Sigmoid colon (tissue), 7 donors: ENCODE measurements around the gene TSHZ1. TPM values are rescaled to one million over a fixed set of nuclear protein-coding genes. Genes with fewer than 3 reads are reported as not detected.

Source experiments
- DNase-seq: peaks from one replicate; pipeline ENCODE4 v3.0.0-alpha.2; 2019
- H3K27ac ChIP-seq, 4 donors: fragments of 200-600 bp; sonication (generic); one replicate each; pipeline ENCODE4 v1.5.1; 2016 to 2019; ENCODE audit warnings: mild to moderate bottlenecking in 1 of 4
- H3K27me3 ChIP-seq, 3 donors: fragments of 200-600 bp; sonication (generic); one replicate each; pipeline ENCODE4 v1.5.1; 2019; ENCODE audit warnings: mild to moderate bottlenecking in 1 of 3
- H3K36me3 ChIP-seq, 4 donors: fragments of 200-600 bp; sonication (generic); one replicate each; pipeline ENCODE4 v1.5.1; 2016 to 2019
- H3K4me1 ChIP-seq, 4 donors: fragments of 200-600 bp; sonication (generic); one replicate each; pipeline ENCODE4 v1.5.1; 2017 to 2019
- H3K4me3 ChIP-seq, 4 donors: fragments of 200-600 bp; sonication (generic); one replicate each; pipeline ENCODE4 v1.5.1; 2017 to 2019; ENCODE audit warnings: mild to moderate bottlenecking in 2 of 4, moderate library complexity in 1 of 4
- H3K9me3 ChIP-seq, 4 donors: fragments of 200-600 bp in 3 of 4; sonication (generic) in 3 of 4; one replicate each; pipeline versions ENCODE4 v1.5.1 to v1.6.1; 2013 to 2019
- EP300 ChIP-seq, 4 donors: sonication (generic); formaldehyde crosslinking; IDR thresholded peaks; one replicate each; pipeline ENCODE4 v1.6.1; 2017; ENCODE audit warnings: antibody characterized with exemption in 4 of 4
- POLR2A ChIP-seq, 2 donors: fragments of 450-650 bp; IDR thresholded peaks; one replicate each; pipeline ENCODE4 v1.6.1; 2016; ENCODE audit warnings: antibody characterized with exemption in 2 of 2, mild to moderate bottlenecking in 2 of 2, moderate library complexity in 2 of 2
- POLR2AphosphoS5 ChIP-seq, 4 donors: sonication (generic); formaldehyde crosslinking; IDR thresholded peaks; one replicate each; pipeline ENCODE4 v1.6.1; 2017; ENCODE audit warnings: antibody characterized with exemption in 4 of 4
- WGBS, 2 donors: extraction: QIAGEN DNeasy Blood & Tissue Kit; methylation state at CpG; one replicate each; pipeline ENCODE4 v1.1.7; 2013; 5-methylcytosine and 5-hydroxymethylcytosine counted together
- intact Hi-C: fragments of 100-400 bp; cut with DNase I; formaldehyde crosslinking; loops from one replicate; pipeline ENCODE4 v1.15.1; 2023
- polyA plus RNA-seq, 3 donors: library from polyadenylated mRNA; stranded (reverse); fragments of 200-250 nt; gene quantifications; one replicate each; pipeline ENCODE4 v1.2.3, GENCODE V29; 2013
- total RNA-seq, 4 donors: library from RNA; depleted of rRNA; stranded (reverse); fragments of >200 nt; gene quantifications; one replicate each; pipeline ENCODE4 v1.1.0, GENCODE V29; 2016
- TF ChIP-seq, protein P1 (sequence below), 4 experiments: fragments of 450-650 bp in 3 of 4; fragments of 200-600 bp in 1 of 4; IDR thresholded peaks; one replicate each; pipeline ENCODE4 v1.5.1; 2016 to 2019; ENCODE audit warnings: antibody characterized with exemption in 4 of 4, mild to moderate bottlenecking in 3 of 4, moderate library complexity in 2 of 4
- donor health status: healthy with polysubstance abuse.
- donor health status: Bipolar disorder and iron deficiency.
- donor health status: healthy.

The TSHZ1 gene
- total and polyA plus RNA-seq, 7 donors: 7.8 to 29.4 (median 23.0) TPM

- no peak for DNase-seq
- TF ChIP-seq POLR2AphosphoS5 (IDR thresholded peaks at IDR 0.05): no peak
- TF ChIP-seq, protein P1, sequence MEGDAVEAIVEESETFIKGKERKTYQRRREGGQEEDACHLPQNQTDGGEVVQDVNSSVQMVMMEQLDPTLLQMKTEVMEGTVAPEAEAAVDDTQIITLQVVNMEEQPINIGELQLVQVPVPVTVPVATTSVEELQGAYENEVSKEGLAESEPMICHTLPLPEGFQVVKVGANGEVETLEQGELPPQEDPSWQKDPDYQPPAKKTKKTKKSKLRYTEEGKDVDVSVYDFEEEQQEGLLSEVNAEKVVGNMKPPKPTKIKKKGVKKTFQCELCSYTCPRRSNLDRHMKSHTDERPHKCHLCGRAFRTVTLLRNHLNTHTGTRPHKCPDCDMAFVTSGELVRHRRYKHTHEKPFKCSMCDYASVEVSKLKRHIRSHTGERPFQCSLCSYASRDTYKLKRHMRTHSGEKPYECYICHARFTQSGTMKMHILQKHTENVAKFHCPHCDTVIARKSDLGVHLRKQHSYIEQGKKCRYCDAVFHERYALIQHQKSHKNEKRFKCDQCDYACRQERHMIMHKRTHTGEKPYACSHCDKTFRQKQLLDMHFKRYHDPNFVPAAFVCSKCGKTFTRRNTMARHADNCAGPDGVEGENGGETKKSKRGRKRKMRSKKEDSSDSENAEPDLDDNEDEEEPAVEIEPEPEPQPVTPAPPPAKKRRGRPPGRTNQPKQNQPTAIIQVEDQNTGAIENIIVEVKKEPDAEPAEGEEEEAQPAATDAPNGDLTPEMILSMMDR (IDR thresholded peaks at IDR 0.05): no peak
- TF ChIP-seq POLR2A (IDR thresholded peaks at IDR 0.05): no peak
- TF ChIP-seq EP300 (IDR thresholded peaks at IDR 0.05): no peak
- H3K27ac ChIP-seq: no peak overlapping the region
- peaks cover 0 to 3% (median 2%) of the 10 kb centered on the region in 4 donors for H3K9me3 ChIP-seq
- H3K36me3 ChIP-seq: no peaks in the 10 kb centered on the region
- no peaks in the 10 kb centered on the region for H3K4me1 ChIP-seq
- intact Hi-C loops: no loop called here
- no peak overlapping the region for H3K4me3 ChIP-seq
- WGBS, 2 donors: 83 to 92% methylated on average over 8 of the region's 8 CpGs
- no peaks in the 10 kb centered on the region for H3K27me3 ChIP-seq
Observed at GRCh38 chr18:75309564-75309963, 99.0 kb downstream of the TSHZ1 start.

DNA sequence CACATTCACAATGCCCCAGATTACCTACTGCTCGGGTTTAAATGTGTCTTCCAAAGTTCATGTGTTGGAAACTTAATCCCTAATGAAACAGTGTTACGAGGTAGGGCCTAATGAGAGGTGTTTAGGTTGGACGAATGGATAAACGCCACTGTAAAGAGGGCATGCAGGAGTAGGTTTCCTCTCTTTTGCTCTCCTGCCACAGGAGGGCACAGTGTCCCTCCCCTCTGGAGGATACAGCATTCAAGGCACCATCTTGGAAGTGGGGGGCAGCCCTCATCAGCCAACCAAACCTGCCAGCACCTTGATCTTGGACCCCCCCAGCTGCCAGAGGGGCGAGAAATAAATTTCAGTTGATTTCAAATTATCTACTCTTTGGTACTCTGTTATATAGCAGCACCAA, 103.5 kb downstream of the TSHZ1 start:
- H3K36me3 ChIP-seq: no peaks in the 10 kb centered on the region
- H3K4me1 ChIP-seq: no peaks in the 10 kb centered on the region
- DNase-seq: no peak
- peaks cover 0 to 2% (median 0%) of the 10 kb centered on the region in 4 donors for H3K9me3 ChIP-seq
- no peak for TF ChIP-seq POLR2AphosphoS5 (IDR thresholded peaks at IDR 0.05)
- TF ChIP-seq EP300 (IDR thresholded peaks at IDR 0.05): no peak
- TF ChIP-seq POLR2A (IDR thresholded peaks at IDR 0.05): no peak
- TF ChIP-seq, protein P1 (IDR thresholded peaks at IDR 0.05): no peak
- H3K27ac ChIP-seq: no peak overlapping the region
- no peaks in the 10 kb centered on the region for H3K27me3 ChIP-seq
- WGBS, 2 donors: 82 to 87% methylated on average over 5 of the region's 5 CpGs
- intact Hi-C loops: no loop called here
- no peak overlapping the region for H3K4me3 ChIP-seq

DNA sequence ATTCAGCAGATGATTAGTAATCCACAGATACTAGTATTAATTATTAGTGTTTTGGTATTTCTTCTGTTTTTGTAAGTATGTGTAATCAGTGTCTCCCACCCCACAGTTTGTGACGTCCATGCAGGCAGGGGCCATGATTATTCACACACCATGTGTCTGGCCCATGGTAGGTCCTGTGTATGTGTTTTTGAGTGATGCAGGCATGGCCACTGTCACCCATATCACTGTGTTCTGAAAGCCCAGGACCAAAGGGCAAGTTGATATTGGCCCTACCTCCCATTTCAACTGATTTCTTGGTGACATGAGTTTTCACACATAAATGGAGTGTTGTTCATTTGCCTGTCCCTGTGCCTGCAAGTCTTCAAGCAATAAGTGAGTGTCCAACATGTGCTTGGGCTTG, 104.0 kb downstream of the TSHZ1 start:
- Histone ChIP-seq H3K9me3 (no peaks in the 10 kb centered on the region), H3K4me3 (no peak overlapping the region), H3K4me1 (no peaks in the 10 kb centered on the region), H3K27me3 (no peaks in the 10 kb centered on the region), H3K36me3 (no peaks in the 10 kb centered on the region), H3K27ac (no peak overlapping the region)
- 83 to 90% methylated on average over 1 of the region's 1 CpG for WGBS, 2 donors
- no peak for DNase-seq
- intact Hi-C loops: no loop called here
- no peak for TF ChIP-seq POLR2AphosphoS5 (IDR thresholded peaks at IDR 0.05)
- no peak for TF ChIP-seq EP300 (IDR thresholded peaks at IDR 0.05)
- TF ChIP-seq, protein P1 (IDR thresholded peaks at IDR 0.05): no peak
- no peak for TF ChIP-seq POLR2A (IDR thresholded peaks at IDR 0.05)

- 93 to 96% methylated on average over 10 of the region's 10 CpGs for WGBS, 2 donors
- no peaks in the 10 kb centered on the region for H3K9me3 ChIP-seq
- DNase-seq: no peak
- H3K36me3 ChIP-seq: no peaks in the 10 kb centered on the region
- no peak overlapping the region for H3K27ac ChIP-seq
- H3K27me3 ChIP-seq: no peaks in the 10 kb centered on the region
- H3K4me3 ChIP-seq: no peak overlapping the region
- TF ChIP-seq POLR2AphosphoS5 (IDR thresholded peaks at IDR 0.05) (no peak), EP300 (IDR thresholded peaks at IDR 0.05) (no peak), POLR2A (IDR thresholded peaks at IDR 0.05) (no peak)
- TF ChIP-seq, protein P1 (IDR thresholded peaks at IDR 0.05): no peak
- H3K4me1 ChIP-seq: no peaks in the 10 kb centered on the region
- intact Hi-C loops: no loop called here
Observed at GRCh38 chr18:75316223-75316622, 105.6 kb downstream of the TSHZ1 start.

DNA sequence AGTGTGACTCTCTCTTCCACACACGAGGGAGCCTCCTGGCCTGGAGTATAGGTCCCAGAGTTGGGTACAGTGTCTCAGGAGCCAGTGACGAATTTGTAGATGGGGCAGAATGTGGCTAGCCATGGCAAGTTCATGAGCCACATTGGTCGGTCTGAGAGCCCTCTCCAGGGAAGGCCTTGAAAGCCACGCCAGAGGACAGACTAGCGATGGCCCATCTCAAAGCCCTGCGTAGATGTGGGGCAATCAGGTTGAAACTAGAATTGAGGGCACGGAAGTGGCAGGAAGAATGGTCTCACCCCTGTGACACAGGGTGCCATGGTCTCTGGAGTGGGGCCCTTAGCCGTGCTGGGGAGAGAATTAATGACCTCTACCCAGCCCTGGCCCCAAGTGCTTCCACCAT, 106.2 kb downstream of the TSHZ1 start:
- no peaks in the 10 kb centered on the region for H3K4me1 ChIP-seq
- DNase-seq: no peak
- no peak overlapping the region for H3K27ac ChIP-seq
- H3K36me3 ChIP-seq: no peaks in the 10 kb centered on the region
- no peaks in the 10 kb centered on the region for H3K27me3 ChIP-seq
- no peaks in the 10 kb centered on the region for H3K9me3 ChIP-seq
- TF ChIP-seq POLR2A (IDR thresholded peaks at IDR 0.05) (no peak), POLR2AphosphoS5 (IDR thresholded peaks at IDR 0.05) (no peak), EP300 (IDR thresholded peaks at IDR 0.05) (no peak)
- TF ChIP-seq, protein P1 (IDR thresholded peaks at IDR 0.05): no peak
- no peak overlapping the region for H3K4me3 ChIP-seq
- WGBS, 2 donors: 93% methylated on average over 8 of the region's 8 CpGs
- intact Hi-C loops: no loop called here
